Breast epithelium (tissue), 3 donors: Measurements from ENCODE around the gene LIX1L.

ENCODE experiments used
- CTCF ChIP-seq, 3 donors: fragments of 450-650 bp; IDR thresholded peaks; one replicate each; pipeline ENCODE4 v1.5.1; 2016 to 2017; ENCODE audit warnings: antibody characterized with exemption in 3 of 3, mild to moderate bottlenecking in 3 of 3, moderate library complexity in 3 of 3
- POLR2A ChIP-seq: fragments of 450-650 bp; IDR thresholded peaks from one replicate; pipeline ENCODE4 v1.6.1; 2016; ENCODE audit warnings: antibody characterized with exemption, mild to moderate bottlenecking, moderate library complexity

GRCh38 chr1:145983206-145983675 is 25.4 kb upstream of the LIX1L start:
- TF ChIP-seq CTCF (IDR thresholded peaks at IDR 0.05) (no peak), POLR2A (no peak)
